HEK293 (cell line): Measurements from ENCODE around the gene PHF12.

Source experiments
- CTCF ChIA-PET: fragments of 350-600 bp; formaldehyde crosslinking; extraction: SDS; loops from one replicate; lab custom pipeline; 2021; ENCODE audit warnings: antibody characterized with exemption; lab: Yijun Ruan, JAX
- POLR2A ChIA-PET: fragments of 300-600 bp; formaldehyde crosslinking; extraction: SDS; loops from one replicate; lab custom pipeline; 2020; ENCODE audit warnings: antibody characterized with exemption, inconsistent platforms; lab: Yijun Ruan, JAX
- H3K27ac ChIP-seq: fragments of 200-500 bp; sonication (Bioruptor generic); 2 replicates; pipeline ENCODE4 v1.5.1; 2014; ENCODE audit warnings: low read depth, low read length, control low read depth, inconsistent platforms; ENCODE audit errors: extremely low read depth
- H3K36me3 ChIP-seq, 2 experiments: fragments of 200-500 bp in 1 of 2; sonication (Bioruptor generic) in 1 of 2; 1 replicate in 1 of 2; 2 replicates in 1 of 2; pipeline ENCODE4 v1.5.1; 2014 to 2017; ENCODE audit warnings: inconsistent platforms in 2 of 2, low read length in 2 of 2; ENCODE audit not compliant: control insufficient read depth in 2 of 2, insufficient read depth in 1 of 2
- H3K4me1 ChIP-seq: fragments of 200-500 bp; sonication (Bioruptor generic); 2 replicates; pipeline ENCODE4 v1.5.1; 2014; ENCODE audit warnings: mild to moderate bottlenecking, low read length, inconsistent platforms; ENCODE audit not compliant: control insufficient read depth, insufficient read depth
- H3K4me3 ChIP-seq: 2 replicates; pipeline ENCODE4 v1.5.1; 2011; ENCODE audit warnings: low read depth, mild to moderate bottlenecking, control low read depth, low read length, moderate library complexity
- H3K9me3 ChIP-seq: fragments of 200-500 bp; sonication (Bioruptor generic); 2 replicates; pipeline ENCODE4 v1.5.1; 2014; ENCODE audit warnings: low read depth, low read length, inconsistent platforms; ENCODE audit not compliant: control insufficient read depth, insufficient read depth
- GLIS1 ChIP-seq: fragments of 450-650 bp; formaldehyde crosslinking; IDR thresholded peaks from 2 replicates; pipeline ENCODE4 v1.5.1; 2016; ENCODE audit warnings: missing biosample characterization, missing genetic modification characterization
- KLF1 ChIP-seq: fragments of 450-650 bp; formaldehyde crosslinking; IDR thresholded peaks from 2 replicates; pipeline ENCODE4 v1.5.1; 2016; ENCODE audit warnings: missing biosample characterization, missing genetic modification characterization
- KLF10 ChIP-seq: fragments of 450-650 bp; IDR thresholded peaks from 2 replicates; pipeline ENCODE4 v1.5.1; 2018; ENCODE audit warnings: missing biosample characterization, mild to moderate bottlenecking, missing genetic modification characterization
- ZFP37 ChIP-seq: fragments of 450-650 bp; formaldehyde crosslinking; IDR thresholded peaks from 2 replicates; pipeline ENCODE4 v1.5.1; 2016; ENCODE audit warnings: missing biosample characterization, missing genetic modification characterization
- ZNF16 ChIP-seq: fragments of 450-650 bp; formaldehyde crosslinking; IDR thresholded peaks from 2 replicates; pipeline ENCODE4 v1.5.1; 2016; ENCODE audit warnings: low read depth, missing biosample characterization, missing genetic modification characterization
- ZNF211 ChIP-seq: fragments of 450-650 bp; formaldehyde crosslinking; IDR thresholded peaks from 2 replicates; pipeline ENCODE4 v1.5.1; 2016; ENCODE audit warnings: low read depth, missing biosample characterization, missing genetic modification characterization
- ZNF350 ChIP-seq: fragments of 450-650 bp; formaldehyde crosslinking; IDR thresholded peaks from 2 replicates; pipeline ENCODE4 v1.5.0; 2017; ENCODE audit warnings: missing biosample characterization, mild to moderate bottlenecking, missing genetic modification characterization
- ZNF426 ChIP-seq: fragments of 450-650 bp; formaldehyde crosslinking; IDR thresholded peaks from 2 replicates; pipeline ENCODE4 v1.5.1; 2017; ENCODE audit warnings: missing biosample characterization, missing genetic modification characterization, mild to moderate bottlenecking, inconsistent platforms, moderate library complexity
- ZNF560 ChIP-seq: fragments of 450-650 bp; formaldehyde crosslinking; IDR thresholded peaks from 2 replicates; pipeline ENCODE4 v1.5.1; 2017; ENCODE audit warnings: missing biosample characterization, missing genetic modification characterization, borderline replicate concordance
- ZNF768 ChIP-seq: fragments of 450-650 bp; formaldehyde crosslinking; IDR thresholded peaks from 2 replicates; pipeline ENCODE4 v1.5.1; 2018; ENCODE audit warnings: missing biosample characterization, mild to moderate bottlenecking, missing genetic modification characterization
- ZNF785 ChIP-seq: fragments of 450-650 bp; formaldehyde crosslinking; IDR thresholded peaks from 2 replicates; pipeline ENCODE4 v1.5.1; 2016; ENCODE audit warnings: missing biosample characterization, missing genetic modification characterization
- ZXDB ChIP-seq: fragments of 450-650 bp; formaldehyde crosslinking; IDR thresholded peaks from 2 replicates; pipeline ENCODE4 v1.5.1; 2016; ENCODE audit warnings: missing biosample characterization, missing genetic modification characterization
- TF ChIP-seq, protein P1 (sequence below): IDR thresholded peaks from 2 replicates; pipeline ENCODE4 v1.6.1; 2011; ENCODE audit warnings: mild to moderate bottlenecking, low read depth, low read length, borderline replicate concordance
- TF ChIP-seq, protein P2 (sequence below): fragments of 450-650 bp; formaldehyde crosslinking; conservative IDR thresholded peaks from 2 replicates; pipeline ENCODE4 v1.5.1; 2016; ENCODE audit warnings: low read depth, missing biosample characterization, missing genetic modification characterization
- TF ChIP-seq, protein P3 (sequence below): fragments of 450-650 bp; formaldehyde crosslinking; IDR thresholded peaks from 2 replicates; pipeline ENCODE4 v1.5.1; 2016; ENCODE audit warnings: missing biosample characterization, missing genetic modification characterization
- TF ChIP-seq, protein P4 (sequence below): fragments of 450-650 bp; formaldehyde crosslinking; IDR thresholded peaks from 2 replicates; pipeline ENCODE4 v1.5.1; 2016; ENCODE audit warnings: missing biosample characterization, missing genetic modification characterization, borderline replicate concordance

Gene PHF12

DNA sequence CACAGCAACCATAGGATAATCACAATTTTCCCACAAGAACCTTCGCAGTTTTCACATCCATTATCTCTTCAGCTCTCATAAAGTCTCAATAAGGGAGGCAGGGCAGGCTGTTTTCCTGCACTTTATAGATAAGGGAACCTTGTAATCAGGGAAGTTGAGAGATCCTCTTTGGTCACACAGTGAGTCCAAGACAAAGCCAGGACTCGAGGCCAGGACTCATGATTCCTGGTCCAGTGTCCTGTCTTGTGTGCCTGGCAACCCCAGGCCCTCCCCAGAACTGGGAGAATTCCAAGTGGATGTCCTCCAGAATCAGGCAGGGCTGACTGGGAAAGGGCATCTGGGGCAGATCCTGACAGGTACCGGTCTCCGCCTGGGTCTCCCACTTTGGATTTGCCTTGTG, 23.1 kb upstream of the PHF12 start:
- ChIA-PET CTCF (interaction anchor here (0.9 to 7.7 kb wide), 6 partner anchors 9 to 245 kb away, joined by 3 to 119 read pairs (median 4); no protein-coding TSS in a partner anchor), POLR2A (no interaction called here)
- Histone ChIP-seq H3K36me3 (no peaks in the 10 kb centered on the region), H3K27ac (no peak overlapping the region), H3K9me3 (no peaks in the 10 kb centered on the region), H3K4me1 (no peaks in the 10 kb centered on the region), H3K4me3 (no peak overlapping the region)
- TF ChIP-seq ZNF785 (tag by site-specific recombination) (no peak), ZFP37 (no peak), ZNF560 (tag by site-specific recombination) (no peak), ZNF16 (tag by site-specific recombination) (no peak), ZNF768 (no peak)

DNA sequence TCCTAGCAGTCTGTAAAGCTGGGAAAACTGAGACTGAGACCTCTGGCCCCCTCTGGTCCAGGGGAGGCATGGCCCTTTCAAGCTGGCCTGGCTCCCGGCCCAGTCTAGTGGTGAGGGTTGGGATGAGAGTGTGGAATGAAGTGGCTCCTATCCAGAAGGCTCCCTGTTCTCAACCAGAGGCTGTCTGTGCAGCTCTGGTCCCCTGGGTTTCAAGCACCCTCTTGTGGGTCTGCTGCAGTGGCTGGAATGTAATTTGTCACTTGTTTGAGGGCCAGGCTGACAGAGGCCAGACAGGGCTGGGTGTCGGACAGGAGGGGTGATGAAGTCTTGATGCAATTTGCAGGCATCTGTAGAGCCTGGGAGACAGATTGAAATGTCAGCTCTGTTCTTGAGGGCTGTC, 22.1 kb upstream of the PHF12 start:
- Histone ChIP-seq H3K9me3 (no peaks in the 10 kb centered on the region), H3K4me3 (no peak overlapping the region), H3K4me1 (no peaks in the 10 kb centered on the region), H3K36me3 (no peaks in the 10 kb centered on the region), H3K27ac (no peak overlapping the region)
- ChIA-PET CTCF (interaction anchor here (0.7 to 7.7 kb wide), 9 partner anchors 8 to 247 kb away, joined by 3 to 119 read pairs (median 4); no protein-coding TSS in a partner anchor), POLR2A (interaction anchor here (0.8 kb wide), 1 partner anchor 10 kb away, joined by 3 read pairs; no protein-coding TSS in a partner anchor)
- TF ChIP-seq ZNF211 (tag by site-specific recombination): no peak
- TF ChIP-seq GLIS1 (tag by site-specific recombination): peak; percentile 47

DNA sequence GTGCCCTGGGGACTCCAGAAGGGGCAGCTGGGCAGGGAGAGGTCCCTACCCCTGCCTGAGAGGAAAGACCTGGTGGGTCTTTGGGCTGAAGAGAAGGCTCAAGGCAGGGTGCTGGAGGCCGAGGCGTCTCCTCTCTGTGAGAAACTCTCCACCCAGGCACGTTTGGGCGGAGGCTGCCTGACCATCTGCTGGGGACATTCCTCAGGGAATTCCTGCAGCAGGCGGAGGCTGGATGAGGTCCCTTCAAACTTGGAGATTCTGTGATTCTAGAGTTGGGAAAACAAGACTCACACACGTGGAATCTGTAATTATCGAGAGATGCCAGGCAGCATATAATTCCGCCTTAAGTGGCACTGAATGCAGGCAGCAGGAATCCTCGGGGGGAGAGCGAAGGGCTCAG, 21.1 kb upstream of the PHF12 start:
- TF ChIP-seq KLF1: peak; percentile 52; the same call in 1 of the 2 replicates
- TF ChIP-seq, protein P1, sequence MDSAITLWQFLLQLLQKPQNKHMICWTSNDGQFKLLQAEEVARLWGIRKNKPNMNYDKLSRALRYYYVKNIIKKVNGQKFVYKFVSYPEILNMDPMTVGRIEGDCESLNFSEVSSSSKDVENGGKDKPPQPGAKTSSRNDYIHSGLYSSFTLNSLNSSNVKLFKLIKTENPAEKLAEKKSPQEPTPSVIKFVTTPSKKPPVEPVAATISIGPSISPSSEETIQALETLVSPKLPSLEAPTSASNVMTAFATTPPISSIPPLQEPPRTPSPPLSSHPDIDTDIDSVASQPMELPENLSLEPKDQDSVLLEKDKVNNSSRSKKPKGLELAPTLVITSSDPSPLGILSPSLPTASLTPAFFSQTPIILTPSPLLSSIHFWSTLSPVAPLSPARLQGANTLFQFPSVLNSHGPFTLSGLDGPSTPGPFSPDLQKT: no peak
- no peak for TF ChIP-seq ZNF426 (tag by site-specific recombination)
- TF ChIP-seq KLF10 (tag by site-specific recombination): no peak
- no peak for TF ChIP-seq ZNF350
- TF ChIP-seq, protein P2, sequence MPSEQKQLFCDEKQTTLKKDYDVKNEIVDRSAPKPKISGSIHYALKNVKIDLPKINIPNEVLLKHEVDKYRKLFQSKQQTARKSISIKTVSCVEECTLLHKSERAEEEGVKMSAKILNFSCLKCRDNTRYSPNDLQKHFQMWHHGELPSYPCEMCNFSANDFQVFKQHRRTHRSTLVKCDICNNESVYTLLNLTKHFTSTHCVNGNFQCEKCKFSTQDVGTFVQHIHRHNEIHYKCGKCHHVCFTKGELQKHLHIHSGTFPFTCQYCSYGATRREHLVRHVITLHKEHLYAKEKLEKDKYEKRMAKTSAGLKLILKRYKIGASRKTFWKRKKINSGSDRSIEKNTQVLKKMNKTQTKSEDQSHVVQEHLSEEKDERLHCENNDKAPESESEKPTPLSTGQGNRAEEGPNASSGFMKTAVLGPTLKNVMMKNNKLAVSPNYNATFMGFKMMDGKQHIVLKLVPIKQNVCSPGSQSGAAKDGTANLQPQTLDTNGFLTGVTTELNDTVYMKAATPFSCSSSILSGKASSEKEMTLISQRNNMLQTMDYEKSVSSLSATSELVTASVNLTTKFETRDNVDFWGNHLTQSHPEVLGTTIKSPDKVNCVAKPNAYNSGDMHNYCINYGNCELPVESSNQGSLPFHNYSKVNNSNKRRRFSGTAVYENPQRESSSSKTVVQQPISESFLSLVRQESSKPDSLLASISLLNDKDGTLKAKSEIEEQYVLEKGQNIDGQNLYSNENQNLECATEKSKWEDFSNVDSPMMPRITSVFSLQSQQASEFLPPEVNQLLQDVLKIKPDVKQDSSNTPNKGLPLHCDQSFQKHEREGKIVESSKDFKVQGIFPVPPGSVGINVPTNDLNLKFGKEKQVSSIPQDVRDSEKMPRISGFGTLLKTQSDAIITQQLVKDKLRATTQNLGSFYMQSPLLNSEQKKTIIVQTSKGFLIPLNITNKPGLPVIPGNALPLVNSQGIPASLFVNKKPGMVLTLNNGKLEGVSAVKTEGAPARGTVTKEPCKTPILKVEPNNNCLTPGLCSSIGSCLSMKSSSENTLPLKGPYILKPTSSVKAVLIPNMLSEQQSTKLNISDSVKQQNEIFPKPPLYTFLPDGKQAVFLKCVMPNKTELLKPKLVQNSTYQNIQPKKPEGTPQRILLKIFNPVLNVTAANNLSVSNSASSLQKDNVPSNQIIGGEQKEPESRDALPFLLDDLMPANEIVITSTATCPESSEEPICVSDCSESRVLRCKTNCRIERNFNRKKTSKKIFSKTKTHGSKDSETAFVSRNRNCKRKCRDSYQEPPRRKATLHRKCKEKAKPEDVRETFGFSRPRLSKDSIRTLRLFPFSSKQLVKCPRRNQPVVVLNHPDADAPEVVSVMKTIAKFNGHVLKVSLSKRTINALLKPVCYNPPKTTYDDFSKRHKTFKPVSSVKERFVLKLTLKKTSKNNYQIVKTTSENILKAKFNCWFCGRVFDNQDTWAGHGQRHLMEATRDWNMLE (tag by site-specific recombination): no peak
- TF ChIP-seq, protein P3, sequence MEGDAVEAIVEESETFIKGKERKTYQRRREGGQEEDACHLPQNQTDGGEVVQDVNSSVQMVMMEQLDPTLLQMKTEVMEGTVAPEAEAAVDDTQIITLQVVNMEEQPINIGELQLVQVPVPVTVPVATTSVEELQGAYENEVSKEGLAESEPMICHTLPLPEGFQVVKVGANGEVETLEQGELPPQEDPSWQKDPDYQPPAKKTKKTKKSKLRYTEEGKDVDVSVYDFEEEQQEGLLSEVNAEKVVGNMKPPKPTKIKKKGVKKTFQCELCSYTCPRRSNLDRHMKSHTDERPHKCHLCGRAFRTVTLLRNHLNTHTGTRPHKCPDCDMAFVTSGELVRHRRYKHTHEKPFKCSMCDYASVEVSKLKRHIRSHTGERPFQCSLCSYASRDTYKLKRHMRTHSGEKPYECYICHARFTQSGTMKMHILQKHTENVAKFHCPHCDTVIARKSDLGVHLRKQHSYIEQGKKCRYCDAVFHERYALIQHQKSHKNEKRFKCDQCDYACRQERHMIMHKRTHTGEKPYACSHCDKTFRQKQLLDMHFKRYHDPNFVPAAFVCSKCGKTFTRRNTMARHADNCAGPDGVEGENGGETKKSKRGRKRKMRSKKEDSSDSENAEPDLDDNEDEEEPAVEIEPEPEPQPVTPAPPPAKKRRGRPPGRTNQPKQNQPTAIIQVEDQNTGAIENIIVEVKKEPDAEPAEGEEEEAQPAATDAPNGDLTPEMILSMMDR: no peak
- TF ChIP-seq ZXDB (tag by site-specific recombination): no peak
- TF ChIP-seq, protein P4, sequence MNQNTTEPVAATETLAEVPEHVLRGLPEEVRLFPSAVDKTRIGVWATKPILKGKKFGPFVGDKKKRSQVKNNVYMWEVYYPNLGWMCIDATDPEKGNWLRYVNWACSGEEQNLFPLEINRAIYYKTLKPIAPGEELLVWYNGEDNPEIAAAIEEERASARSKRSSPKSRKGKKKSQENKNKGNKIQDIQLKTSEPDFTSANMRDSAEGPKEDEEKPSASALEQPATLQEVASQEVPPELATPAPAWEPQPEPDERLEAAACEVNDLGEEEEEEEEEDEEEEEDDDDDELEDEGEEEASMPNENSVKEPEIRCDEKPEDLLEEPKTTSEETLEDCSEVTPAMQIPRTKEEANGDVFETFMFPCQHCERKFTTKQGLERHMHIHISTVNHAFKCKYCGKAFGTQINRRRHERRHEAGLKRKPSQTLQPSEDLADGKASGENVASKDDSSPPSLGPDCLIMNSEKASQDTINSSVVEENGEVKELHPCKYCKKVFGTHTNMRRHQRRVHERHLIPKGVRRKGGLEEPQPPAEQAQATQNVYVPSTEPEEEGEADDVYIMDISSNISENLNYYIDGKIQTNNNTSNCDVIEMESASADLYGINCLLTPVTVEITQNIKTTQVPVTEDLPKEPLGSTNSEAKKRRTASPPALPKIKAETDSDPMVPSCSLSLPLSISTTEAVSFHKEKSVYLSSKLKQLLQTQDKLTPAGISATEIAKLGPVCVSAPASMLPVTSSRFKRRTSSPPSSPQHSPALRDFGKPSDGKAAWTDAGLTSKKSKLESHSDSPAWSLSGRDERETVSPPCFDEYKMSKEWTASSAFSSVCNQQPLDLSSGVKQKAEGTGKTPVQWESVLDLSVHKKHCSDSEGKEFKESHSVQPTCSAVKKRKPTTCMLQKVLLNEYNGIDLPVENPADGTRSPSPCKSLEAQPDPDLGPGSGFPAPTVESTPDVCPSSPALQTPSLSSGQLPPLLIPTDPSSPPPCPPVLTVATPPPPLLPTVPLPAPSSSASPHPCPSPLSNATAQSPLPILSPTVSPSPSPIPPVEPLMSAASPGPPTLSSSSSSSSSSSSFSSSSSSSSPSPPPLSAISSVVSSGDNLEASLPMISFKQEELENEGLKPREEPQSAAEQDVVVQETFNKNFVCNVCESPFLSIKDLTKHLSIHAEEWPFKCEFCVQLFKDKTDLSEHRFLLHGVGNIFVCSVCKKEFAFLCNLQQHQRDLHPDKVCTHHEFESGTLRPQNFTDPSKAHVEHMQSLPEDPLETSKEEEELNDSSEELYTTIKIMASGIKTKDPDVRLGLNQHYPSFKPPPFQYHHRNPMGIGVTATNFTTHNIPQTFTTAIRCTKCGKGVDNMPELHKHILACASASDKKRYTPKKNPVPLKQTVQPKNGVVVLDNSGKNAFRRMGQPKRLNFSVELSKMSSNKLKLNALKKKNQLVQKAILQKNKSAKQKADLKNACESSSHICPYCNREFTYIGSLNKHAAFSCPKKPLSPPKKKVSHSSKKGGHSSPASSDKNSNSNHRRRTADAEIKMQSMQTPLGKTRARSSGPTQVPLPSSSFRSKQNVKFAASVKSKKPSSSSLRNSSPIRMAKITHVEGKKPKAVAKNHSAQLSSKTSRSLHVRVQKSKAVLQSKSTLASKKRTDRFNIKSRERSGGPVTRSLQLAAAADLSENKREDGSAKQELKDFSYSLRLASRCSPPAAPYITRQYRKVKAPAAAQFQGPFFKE (tag by site-specific recombination): no peak
- TF ChIP-seq, all 188 proteins: peak for 1
- Histone ChIP-seq H3K9me3 (no peaks in the 10 kb centered on the region), H3K27ac (no peak overlapping the region), H3K4me1 (no peaks in the 10 kb centered on the region), H3K36me3 (no peaks in the 10 kb centered on the region), H3K4me3 (no peak overlapping the region)
- ChIA-PET CTCF (interaction anchor here (0.7 to 7.7 kb wide), 6 partner anchors 19 to 246 kb away, joined by 3 to 119 read pairs (median 4); partner anchors contain the start of gene TLCD1), POLR2A (no interaction called here)
